HepG2 (cell line): Measurements from ENCODE around the gene TAF6. TPM values are rescaled to one million over a fixed set of nuclear protein-coding genes. Genes with fewer than 3 reads are reported as not detected.
A peak's percentile ranks its signal among the peaks of the same experiment; 100 is the strongest.

Experiments used
- ARID5B ChIP-seq: IDR thresholded peaks from 2 replicates; pipeline ENCODE4 v1.4.0; 2020; ENCODE audit warnings: mild to moderate bottlenecking, missing genetic modification reagents
- CHCHD3 ChIP-seq: sonication (generic); formaldehyde crosslinking; IDR thresholded peaks from 2 replicates; pipeline ENCODE4 v1.8.0; 2022; ENCODE audit warnings: mild to moderate bottlenecking, missing genetic modification reagents, moderate library complexity
- GZF1 ChIP-seq: sonication (generic); formaldehyde crosslinking; IDR thresholded peaks from 2 replicates; pipeline ENCODE4 v1.5.1; 2020; ENCODE audit warnings: mild to moderate bottlenecking, missing genetic modification reagents
- HCFC1 ChIP-seq: fragments of 150-350 bp; IDR thresholded peaks from 2 replicates; pipeline ENCODE4 v1.6.1; 2014; ENCODE audit warnings: low read depth, low read length
- HMGA1 ChIP-seq: sonication (generic); formaldehyde crosslinking; conservative IDR thresholded peaks from 2 replicates; pipeline ENCODE4 v1.4.0; 2020; ENCODE audit warnings: missing genetic modification reagents
- IKZF4 ChIP-seq: sonication (generic); formaldehyde crosslinking; IDR thresholded peaks from 2 replicates; pipeline ENCODE4 v1.5.1; 2020; ENCODE audit warnings: borderline replicate concordance, mild to moderate bottlenecking, low read depth, missing genetic modification reagents; ENCODE audit errors: not compliant biosample characterization
- NFATC3 ChIP-seq: sonication (generic); formaldehyde crosslinking; IDR thresholded peaks from 2 replicates; pipeline ENCODE4 v1.5.1; 2020; ENCODE audit warnings: mild to moderate bottlenecking, missing genetic modification reagents
- NONO ChIP-seq, 2 experiments: fragments of 450-650 bp in 1 of 2; sonication (generic) in 1 of 2; formaldehyde crosslinking in 1 of 2; IDR thresholded peaks in 1 of 2; conservative IDR thresholded peaks in 1 of 2; 2 replicates each; pipeline versions ENCODE4 v1.6.1 to v1.8.0; 2017 to 2022; ENCODE audit warnings: mild to moderate bottlenecking in 1 of 2, missing genetic modification reagents in 1 of 2, moderate library complexity in 1 of 2
- PHB2 ChIP-seq: fragments of 450-650 bp; IDR thresholded peaks from 2 replicates; pipeline ENCODE4 v1.6.1; 2018; ENCODE audit not compliant: partially characterized antibody
- RORA ChIP-seq: sonication (generic); formaldehyde crosslinking; IDR thresholded peaks from 2 replicates; pipeline ENCODE4 v1.5.0; 2020; ENCODE audit warnings: mild to moderate bottlenecking, missing genetic modification reagents, moderate library complexity
- SMYD3 ChIP-seq: sonication (generic); formaldehyde crosslinking; IDR thresholded peaks from 2 replicates; pipeline ENCODE4 v1.8.1; 2023; ENCODE audit warnings: mild to moderate bottlenecking, missing genetic modification reagents
- SP5 ChIP-seq: IDR thresholded peaks from 2 replicates; pipeline ENCODE4 v1.6.1; 2016; ENCODE audit warnings: low read depth, borderline replicate concordance
- ZBTB42 ChIP-seq: sonication (generic); formaldehyde crosslinking; IDR thresholded peaks from 2 replicates; pipeline ENCODE4 v1.5.0; 2020; ENCODE audit warnings: mild to moderate bottlenecking, missing genetic modification reagents
- ZBTB8A ChIP-seq: sonication (generic); formaldehyde crosslinking; IDR thresholded peaks from 2 replicates; pipeline ENCODE4 v1.4.0; 2020; ENCODE audit warnings: mild to moderate bottlenecking, low read depth, missing genetic modification reagents, borderline replicate concordance
- ZNF317 ChIP-seq: sonication (generic); formaldehyde crosslinking; IDR thresholded peaks from 2 replicates; pipeline ENCODE4 v1.5.0; 2020; ENCODE audit warnings: mild to moderate bottlenecking, missing genetic modification reagents
- ZNF580 ChIP-seq: IDR thresholded peaks from 2 replicates; pipeline ENCODE4 v1.6.1; 2016; ENCODE audit warnings: low read depth, borderline replicate concordance
- ZNF768 ChIP-seq: sonication (generic); formaldehyde crosslinking; IDR thresholded peaks from 2 replicates; pipeline ENCODE4 v1.4.0; 2020; ENCODE audit warnings: missing genetic modification reagents
- polyA plus RNA-seq, 8 experiments: library from polyadenylated mRNA; depleted of rRNA in 3 of 8; stranded (reverse) in 7 of 8; unstranded in 1 of 8; fragments of >200 nt; fragmentation: Illumina TruSeq in 4 of 8; extraction: Trizol in 4 of 8; gene quantifications; 2 replicates each; pipeline versions ENCODE4 v1.2.1 to v1.2.3, GENCODE V29; 2011 to 2016; ENCODE audit warnings: low read depth in 4 of 8, missing spikeins in 1 of 8, mixed read lengths in 1 of 8; ENCODE audit not compliant: insufficient read depth in 1 of 8
- total RNA-seq, 5 experiments: library from RNA; depleted of rRNA; stranded (reverse); fragments of >200 nt; fragmentation: Illumina TruSeq; extraction: Trizol; gene quantifications; 2 replicates each; pipeline ENCODE4 v1.2.3, GENCODE V29; 2016; ENCODE audit warnings: low read depth in 1 of 5
- TF ChIP-seq, protein P1 (sequence below): sonication (generic); formaldehyde crosslinking; IDR thresholded peaks from 2 replicates; pipeline ENCODE4 v1.5.1; 2020; ENCODE audit warnings: missing genetic modification reagents, mild to moderate bottlenecking, borderline replicate concordance
- TF ChIP-seq, protein P2 (sequence below): sonication (generic); formaldehyde crosslinking; IDR thresholded peaks from 2 replicates; pipeline ENCODE4 v1.4.0; 2020; ENCODE audit warnings: missing genetic modification reagents
- TF ChIP-seq, protein P3 (sequence below): sonication (generic); formaldehyde crosslinking; IDR thresholded peaks from 2 replicates; pipeline ENCODE4 v1.4.0; 2020; ENCODE audit warnings: missing genetic modification reagents

Gene TAF6
- total and polyA plus RNA-seq, 2 of the 13 experiments (the other 11 are each of a cell fraction or from before 2014, with no cell fraction given): 12.9 to 18.8 TPM

DNA sequence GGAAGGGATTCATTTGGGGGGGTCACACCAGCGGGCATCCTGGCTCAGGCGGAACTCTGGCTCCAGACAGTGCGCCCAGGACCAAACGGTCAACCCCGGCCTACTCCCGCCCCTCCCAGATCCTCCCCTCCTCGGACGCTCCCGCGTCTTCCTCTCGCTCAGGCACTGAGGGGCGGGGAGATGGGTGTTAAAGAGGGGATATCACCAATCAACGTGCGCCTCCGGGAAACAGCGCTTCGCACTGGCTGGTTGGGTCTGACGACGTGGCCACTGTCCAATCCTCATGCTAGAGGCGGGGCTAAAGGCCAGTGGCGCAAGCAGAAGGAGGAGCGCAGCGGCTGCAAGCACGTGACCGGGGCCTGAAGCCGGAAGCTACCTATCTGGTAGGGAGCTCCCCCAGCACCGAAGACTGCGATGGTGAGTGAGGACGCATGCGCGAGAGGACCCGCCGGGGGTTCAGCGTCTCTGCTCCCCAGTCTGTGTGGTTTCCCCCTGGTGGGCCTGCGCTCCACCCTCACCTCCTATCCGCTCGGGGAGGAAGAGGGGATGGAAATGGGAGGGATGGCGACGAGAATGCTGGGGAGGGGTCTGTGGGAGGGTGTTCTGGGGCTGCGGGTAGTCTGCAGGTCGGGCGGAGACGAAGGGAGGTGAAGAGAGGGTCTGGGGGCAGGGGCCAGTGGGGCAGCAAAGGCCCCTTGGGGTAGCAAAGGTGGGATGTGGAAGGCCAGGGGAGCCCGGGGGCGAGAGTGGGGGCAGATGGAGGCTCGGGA lies 29.6 kb upstream of the TAF6 start, which contains the start of gene LAMTOR4 (continued):
- TF ChIP-seq ZBTB8A (CRISPR knock-in tag): no peak
- TF ChIP-seq, protein P1, sequence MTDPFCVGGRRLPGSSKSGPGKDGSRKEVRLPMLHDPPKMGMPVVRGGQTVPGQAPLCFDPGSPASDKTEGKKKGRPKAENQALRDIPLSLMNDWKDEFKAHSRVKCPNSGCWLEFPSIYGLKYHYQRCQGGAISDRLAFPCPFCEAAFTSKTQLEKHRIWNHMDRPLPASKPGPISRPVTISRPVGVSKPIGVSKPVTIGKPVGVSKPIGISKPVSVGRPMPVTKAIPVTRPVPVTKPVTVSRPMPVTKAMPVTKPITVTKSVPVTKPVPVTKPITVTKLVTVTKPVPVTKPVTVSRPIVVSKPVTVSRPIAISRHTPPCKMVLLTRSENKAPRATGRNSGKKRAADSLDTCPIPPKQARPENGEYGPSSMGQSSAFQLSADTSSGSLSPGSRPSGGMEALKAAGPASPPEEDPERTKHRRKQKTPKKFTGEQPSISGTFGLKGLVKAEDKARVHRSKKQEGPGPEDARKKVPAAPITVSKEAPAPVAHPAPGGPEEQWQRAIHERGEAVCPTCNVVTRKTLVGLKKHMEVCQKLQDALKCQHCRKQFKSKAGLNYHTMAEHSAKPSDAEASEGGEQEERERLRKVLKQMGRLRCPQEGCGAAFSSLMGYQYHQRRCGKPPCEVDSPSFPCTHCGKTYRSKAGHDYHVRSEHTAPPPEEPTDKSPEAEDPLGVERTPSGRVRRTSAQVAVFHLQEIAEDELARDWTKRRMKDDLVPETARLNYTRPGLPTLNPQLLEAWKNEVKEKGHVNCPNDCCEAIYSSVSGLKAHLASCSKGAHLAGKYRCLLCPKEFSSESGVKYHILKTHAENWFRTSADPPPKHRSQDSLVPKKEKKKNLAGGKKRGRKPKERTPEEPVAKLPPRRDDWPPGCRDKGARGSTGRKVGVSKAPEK (CRISPR knock-in tag): no peak
- TF ChIP-seq ZNF768 (CRISPR knock-in tag): no peak
- TF ChIP-seq IKZF4 (CRISPR knock-in tag): peak; percentile 19
- no peak for TF ChIP-seq PHB2
- TF ChIP-seq HCFC1: no peak
- TF ChIP-seq, protein P2, sequence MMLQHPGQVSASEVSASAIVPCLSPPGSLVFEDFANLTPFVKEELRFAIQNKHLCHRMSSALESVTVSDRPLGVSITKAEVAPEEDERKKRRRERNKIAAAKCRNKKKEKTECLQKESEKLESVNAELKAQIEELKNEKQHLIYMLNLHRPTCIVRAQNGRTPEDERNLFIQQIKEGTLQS (CRISPR knock-in tag): no peak; the same call in 1 of the 2 replicates
- TF ChIP-seq NFATC3 (CRISPR knock-in tag): no peak; the same call in 1 of the 2 replicates
- no peak for TF ChIP-seq ZNF317
- TF ChIP-seq, protein P3, sequence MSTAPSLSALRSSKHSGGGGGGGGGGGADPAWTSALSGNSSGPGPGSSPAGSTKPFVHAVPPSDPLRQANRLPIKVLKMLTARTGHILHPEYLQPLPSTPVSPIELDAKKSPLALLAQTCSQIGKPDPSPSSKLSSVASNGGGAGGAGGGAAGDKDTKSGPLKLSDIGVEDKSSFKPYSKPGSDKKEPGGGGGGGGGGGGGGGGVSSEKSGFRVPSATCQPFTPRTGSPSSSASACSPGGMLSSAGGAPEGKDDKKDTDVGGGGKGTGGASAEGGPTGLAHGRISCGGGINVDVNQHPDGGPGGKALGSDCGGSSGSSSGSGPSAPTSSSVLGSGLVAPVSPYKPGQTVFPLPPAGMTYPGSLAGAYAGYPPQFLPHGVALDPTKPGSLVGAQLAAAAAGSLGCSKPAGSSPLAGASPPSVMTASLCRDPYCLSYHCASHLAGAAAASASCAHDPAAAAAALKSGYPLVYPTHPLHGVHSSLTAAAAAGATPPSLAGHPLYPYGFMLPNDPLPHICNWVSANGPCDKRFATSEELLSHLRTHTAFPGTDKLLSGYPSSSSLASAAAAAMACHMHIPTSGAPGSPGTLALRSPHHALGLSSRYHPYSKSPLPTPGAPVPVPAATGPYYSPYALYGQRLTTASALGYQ: no peak
- no peak for TF ChIP-seq SMYD3 (CRISPR knock-in tag)
- no peak for TF ChIP-seq HMGA1
- peak; percentile 47 for TF ChIP-seq SP5 (CRISPR knock-in tag)
- no peak for TF ChIP-seq CHCHD3 (CRISPR knock-in tag)
- no peak for TF ChIP-seq RORA (CRISPR knock-in tag)
- TF ChIP-seq ZNF580: peak; percentile 86; the same call in 1 of the 2 replicates
- no peak for TF ChIP-seq NONO (IDR thresholded peaks at IDR 0.05)
- TF ChIP-seq NONO (CRISPR knock-in tag; conservative IDR thresholded peaks at IDR 0.05): peak; percentile 32
- 0 out of 2 replicates have a peak, but pooled peaks have one; percentile 76 for TF ChIP-seq GZF1 (CRISPR knock-in tag)
- TF ChIP-seq ZBTB42: no peak; the same call in 1 of the 2 replicates
- TF ChIP-seq ARID5B (CRISPR knock-in tag): no peak
